SK-N-SH (cell line): ENCODE measurements around the gene TRIM28. TPM values are rescaled to one million over a fixed set of nuclear protein-coding genes. Genes with fewer than 3 reads are reported as not detected.
"Not testable (repeated sequence)": the region's sequence is repeated elsewhere in the genome, so short reads cannot be mapped to it uniquely, and the experiment has no call there.

Experiments used
- CTCF ChIA-PET: fragments of 300-600, 350-600 bp; formaldehyde crosslinking; extraction: SDS; loops from one replicate; lab custom pipeline; 2021; lab: Yijun Ruan, JAX
- POLR2A ChIA-PET: fragments of 350-600 bp; sonication (Branson Sonifier 250); formaldehyde crosslinking; extraction: SDS; loops from one replicate; lab custom pipeline; 2020; ENCODE audit warnings: antibody characterized with exemption, inconsistent platforms; lab: Yijun Ruan, JAX
- DNase-seq: peaks from one replicate; pipeline ENCODE4 v3.0.0; 2012
- H2AFZ ChIP-seq: fragments of 200-600 bp; sonication (generic); 2 replicates; pipeline ENCODE4 v1.8.1; 2016; ENCODE audit warnings: antibody characterized with exemption, mild to moderate bottlenecking, low read depth
- H3F3A ChIP-seq: fragments of 200-600 bp; sonication (generic); replicated peaks from 2 replicates; pipeline ENCODE3; 2016; ENCODE audit warnings: antibody characterized with exemption, mild to moderate bottlenecking; ENCODE audit not compliant: insufficient read depth
- H3K27ac ChIP-seq, 2 experiments: fragments of 200-500 bp in 1 of 2; fragments of 200-600 bp in 1 of 2; sonication (Bioruptor generic) in 1 of 2; sonication (generic), shearing (Covaris generic) in 1 of 2; 2 replicates each; pipeline versions ENCODE4 v1.5.1 to v1.6.1; 2014 to 2016; ENCODE audit warnings: low read depth in 2 of 2, inconsistent platforms in 1 of 2, low read length in 1 of 2, mild to moderate bottlenecking in 1 of 2, mixed read lengths in 1 of 2
- H3K27me3 ChIP-seq: fragments of 200-600 bp; sonication (generic), shearing (Covaris generic); 2 replicates; pipeline ENCODE4 v1.6.1; 2016; ENCODE audit warnings: mixed run types; ENCODE audit not compliant: insufficient read depth
- H3K36me3 ChIP-seq, 2 experiments: fragments of 200-500 bp in 1 of 2; fragments of 200-600 bp in 1 of 2; sonication (Bioruptor generic) in 1 of 2; sonication (generic) in 1 of 2; replicated peaks in 1 of 2; 2 replicates each; pipeline versions ENCODE3 to v1.5.1; 2014 to 2016; ENCODE audit warnings: low read length in 1 of 2, mild to moderate bottlenecking in 1 of 2; ENCODE audit not compliant: insufficient read depth in 2 of 2, control insufficient read depth in 1 of 2
- H3K4me1 ChIP-seq, 2 experiments: fragments of 200-500 bp in 1 of 2; fragments of 200-600 bp in 1 of 2; sonication (Bioruptor generic) in 1 of 2; sonication (generic), shearing (Covaris generic) in 1 of 2; 2 replicates each; pipeline versions ENCODE4 v1.5.1 to v1.6.1; 2014 to 2016; ENCODE audit warnings: low read depth in 1 of 2, low read length in 1 of 2, mixed run types in 1 of 2; ENCODE audit not compliant: insufficient read depth in 2 of 2, control insufficient read depth in 1 of 2
- H3K4me2 ChIP-seq: fragments of 200-600 bp; sonication (generic), shearing (Covaris generic); 2 replicates; pipeline ENCODE4 v1.6.1; 2017; ENCODE audit warnings: mixed run types
- H3K4me3 ChIP-seq, 2 experiments: fragments of 200-500 bp in 1 of 2; fragments of 200-600 bp in 1 of 2; sonication (Bioruptor generic) in 1 of 2; sonication (generic), shearing (Covaris generic) in 1 of 2; 2 replicates each; pipeline versions ENCODE4 v1.5.1 to v1.8.1; 2014 to 2016; ENCODE audit warnings: low read depth in 2 of 2, inconsistent platforms in 1 of 2, low read length in 1 of 2, mild to moderate bottlenecking in 1 of 2, mixed read lengths in 1 of 2, moderate library complexity in 1 of 2
- H3K79me2 ChIP-seq: fragments of 200-600 bp; sonication (generic); 2 replicates; pipeline ENCODE4 v1.8.1; 2017; ENCODE audit warnings: mild to moderate bottlenecking; ENCODE audit not compliant: insufficient read depth
- H3K9ac ChIP-seq: fragments of 200-600 bp; sonication (generic); 2 replicates; pipeline ENCODE4 v1.6.1; 2017; ENCODE audit warnings: mixed run types
- H3K9me2 ChIP-seq: fragments of 200-600 bp; sonication (generic); 2 replicates; pipeline ENCODE4 v1.6.1; 2017; ENCODE audit warnings: mixed run types
- H3K9me3 ChIP-seq: fragments of 200-600 bp; sonication (generic); 2 replicates; pipeline ENCODE4 v1.6.1; 2017; ENCODE audit warnings: mixed run types, mild to moderate bottlenecking, moderate library complexity
- H4K20me1 ChIP-seq: fragments of 200-600 bp; sonication (generic); 2 replicates; pipeline ENCODE4 v1.6.1; 2017; ENCODE audit warnings: mild to moderate bottlenecking, mixed run types; ENCODE audit not compliant: insufficient read depth
- FOXJ3 ChIP-seq: sonication (generic); formaldehyde crosslinking; IDR thresholded peaks from 2 replicates; pipeline ENCODE4 v1.5.1; 2020; ENCODE audit warnings: mild to moderate bottlenecking, missing genetic modification reagents
- GABPA ChIP-seq: IDR thresholded peaks from 2 replicates; pipeline ENCODE4 v1.4.0; 2012; ENCODE audit warnings: low read depth, mild to moderate bottlenecking
- GATA2 ChIP-seq: sonication (generic); formaldehyde crosslinking; IDR thresholded peaks from 2 replicates; pipeline ENCODE4 v1.5.0; 2020; ENCODE audit warnings: mild to moderate bottlenecking, missing genetic modification reagents
- JUND ChIP-seq: IDR thresholded peaks from 2 replicates; pipeline ENCODE4 v1.4.0; 2012
- POLR2AphosphoS5 ChIP-seq: IDR thresholded peaks from 2 replicates; pipeline ENCODE4 v1.6.1; 2012; ENCODE audit warnings: low read depth, low read length
- SMC3 ChIP-seq: IDR thresholded peaks from 2 replicates; pipeline ENCODE4 v1.6.1; 2012; ENCODE audit warnings: low read depth, low read length, improper control_type of control experiment
- TEAD4 ChIP-seq: IDR thresholded peaks from 2 replicates; pipeline ENCODE4 v1.4.0; 2012; ENCODE audit warnings: mild to moderate bottlenecking, borderline replicate concordance; ENCODE audit not compliant: insufficient read depth
- WGBS: methylation state at CpG from one replicate; pipeline ENCODE4 v1.1.6; 2017; ENCODE audit warnings: low lambda C conversion rate; 5-methylcytosine and 5-hydroxymethylcytosine counted together
- polyA plus RNA-seq, 3 experiments: library from polyadenylated mRNA; depleted of rRNA; stranded (reverse); fragments of >200 nt; gene quantifications; 2 replicates each; pipeline ENCODE4 v1.2.3, GENCODE V29; 2012

Gene TRIM28
- polyA plus RNA-seq, 1 of the 3 experiments (the other 2 are of a cell fraction): 594 TPM

- H3K9me2 ChIP-seq: no peaks in the 10 kb centered on the region
- no peak for DNase-seq
- no peaks in the 10 kb centered on the region for H3K36me3 ChIP-seq
- H3K4me3 ChIP-seq: peak overlapping the region; percentile 58 to 77
- peaks cover 3% of the 10 kb centered on the region for H3F3A ChIP-seq
- ChIA-PET POLR2A (interaction anchor here (0.6 kb wide), 1 partner anchor 74 kb away, joined by 3 read pairs; no protein-coding TSS in a partner anchor), CTCF (interaction anchor here (3.5 to 3.6 kb wide), 2 partner anchors 14 to 19 kb away, joined by 23 to 27 read pairs; partner anchors contain the start of gene ZBTB45)
- H3K4me1 ChIP-seq: peaks cover 0 to 24% of the 10 kb centered on the region in 2 experiments; a peak in 1 of 4 replicates
- H3K9ac ChIP-seq: no peak overlapping the region
- no peaks in the 10 kb centered on the region for H3K27me3 ChIP-seq
- no peaks in the 10 kb centered on the region for H3K9me3 ChIP-seq
- 91% methylated on average over 9 of the region's 14 CpGs for WGBS
- H3K4me2 ChIP-seq: peak overlapping the region; percentile 85; the same call in 1 of the 2 replicates
- no peak overlapping the region for H2AFZ ChIP-seq
- H3K79me2 ChIP-seq: no peaks in the 10 kb centered on the region; the same call in 1 of the 2 replicates
- TF ChIP-seq JUND (no peak), FOXJ3 (CRISPR knock-in tag) (no peak), POLR2AphosphoS5 (no peak), GATA2 (CRISPR knock-in tag) (no peak), GABPA (no peak), SMC3 (no peak)
- TF ChIP-seq, all 33 proteins: peak for 0
- Histone ChIP-seq H4K20me1 (no peaks in the 10 kb centered on the region), H3K27ac (no peak overlapping the region; a peak in 1 of 4 replicates)
Measured at GRCh38 chr19:58500242-58500641, 43.6 kb upstream of the TRIM28 start.

GRCh38 chr19:58507602-58508223 is 36.2 kb upstream of the TRIM28 start:
- H3K27ac ChIP-seq, H3K36me3 ChIP-seq, H3F3A ChIP-seq, H3K9me2 ChIP-seq, H3K27me3 ChIP-seq, H2AFZ ChIP-seq, DNase-seq, H3K9me3 ChIP-seq, H3K79me2 ChIP-seq, H3K4me3 ChIP-seq, H3K9ac ChIP-seq, H3K4me2 ChIP-seq, H4K20me1 ChIP-seq, H3K4me1 ChIP-seq: not testable (repeated sequence)
- WGBS: 59% methylated on average over 6 of the region's 8 CpGs
- ChIA-PET POLR2A (interaction anchor here (0.6 kb wide), 1 partner anchor 42 kb away, joined by 3 read pairs; no protein-coding TSS in a partner anchor), CTCF (interaction anchor here (6.9 kb wide), 1 partner anchor 11 kb away, joined by 30 read pairs; the partner anchor contains the start of gene ZBTB45)

DNA sequence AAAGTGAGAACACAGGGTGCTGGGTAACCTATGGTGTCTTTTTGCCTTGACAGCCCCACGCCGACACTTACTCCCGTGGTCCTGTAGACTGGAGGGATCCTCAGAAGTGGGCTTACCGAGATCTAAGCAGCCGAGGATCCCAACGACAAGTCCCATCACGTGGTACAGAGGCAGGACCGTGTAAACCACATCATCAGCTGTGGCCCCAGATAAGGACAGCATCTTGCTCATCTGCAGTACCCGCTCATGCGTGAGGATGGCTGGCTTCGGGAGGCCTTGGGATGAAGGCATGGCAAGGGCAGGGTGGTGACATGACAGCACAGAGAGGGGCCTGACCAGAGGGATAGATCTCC is 34.2 kb upstream of the TRIM28 start:
- Histone ChIP-seq H3K4me2 (no peak overlapping the region), H3K79me2 (peaks cover 12% of the 10 kb centered on the region), H3K27ac (no peak overlapping the region)
- no peak for DNase-seq
- CTCF ChIA-PET: interaction anchor here (6.9 kb wide), 1 partner anchor 9 kb away, joined by 30 read pairs; the partner anchor contains the start of gene ZBTB45
- TF ChIP-seq TEAD4: no peak
- TF ChIP-seq, all 33 proteins: peak for 0
- Histone ChIP-seq H3F3A (peaks cover 4% of the 10 kb centered on the region), H3K9me3 (no peaks in the 10 kb centered on the region), H3K9ac (no peak overlapping the region), H3K27me3 (no peaks in the 10 kb centered on the region), H3K36me3 (peaks cover 6 to 9% of the 10 kb centered on the region in 2 experiments), H3K9me2 (no peaks in the 10 kb centered on the region), H4K20me1 (no peaks in the 10 kb centered on the region), H2AFZ (no peak overlapping the region), H3K4me1 (peaks cover 0 to 8% of the 10 kb centered on the region in 2 experiments; a peak in 1 of 4 replicates), H3K4me3 (no peak overlapping the region)
- POLR2A ChIA-PET: no interaction called here
- WGBS: 87% methylated on average over 10 of the region's 11 CpGs
